NK-92 (cell line): ENCODE measurements around the gene SMURF2.

Experiments
- DNase-seq: peaks from one replicate; lab custom pipeline; 2025; ENCODE audit not compliant: unreplicated experiment; lab: John Stamatoyannopoulos, UW

The SMURF2 gene

GRCh38 chr17:64544742-64545141 is 117.4 kb downstream of the SMURF2 start:
- DNase-seq = no peak

- no peak for DNase-seq
These were observed 121.9 kb downstream of the SMURF2 start for GRCh38 chr17:64540118-64540776.

- DNase-seq = no peak
These were observed 123.5 kb downstream of the SMURF2 start for GRCh38 chr17:64538508-64539130.

DNA sequence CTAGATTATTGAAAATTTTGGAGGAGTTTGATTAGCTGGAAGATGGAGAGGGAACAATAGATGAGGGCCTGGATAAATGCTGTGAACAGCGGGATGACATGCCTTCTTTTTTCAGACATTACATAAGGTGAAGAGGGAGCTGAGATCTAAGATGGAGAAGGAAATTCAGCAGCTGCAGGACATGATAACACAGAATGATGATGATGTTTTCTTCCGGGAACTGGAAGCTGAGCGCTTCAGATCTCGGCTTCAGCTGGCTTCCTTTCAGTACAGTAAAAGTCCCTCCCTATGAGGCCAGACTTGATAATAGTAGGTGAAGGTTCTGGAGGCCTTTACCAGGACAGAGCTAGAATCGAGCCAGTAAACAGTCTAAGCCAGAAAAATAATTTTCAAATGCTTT is 124.6 kb downstream of the SMURF2 start:
- no peak for DNase-seq

- no peak for DNase-seq
These were observed 125.2 kb downstream of the SMURF2 start for GRCh38 chr17:64536913-64537312.

GRCh38 chr17:64535357-64535756 is 126.8 kb downstream of the SMURF2 start:
- no peak for DNase-seq

- DNase-seq = no peak
These were observed 127.9 kb downstream of the SMURF2 start for GRCh38 chr17:64534187-64534586.

GRCh38 chr17:64533784-64534183 is 128.3 kb downstream of the SMURF2 start:
- DNase-seq = no peak

DNA sequence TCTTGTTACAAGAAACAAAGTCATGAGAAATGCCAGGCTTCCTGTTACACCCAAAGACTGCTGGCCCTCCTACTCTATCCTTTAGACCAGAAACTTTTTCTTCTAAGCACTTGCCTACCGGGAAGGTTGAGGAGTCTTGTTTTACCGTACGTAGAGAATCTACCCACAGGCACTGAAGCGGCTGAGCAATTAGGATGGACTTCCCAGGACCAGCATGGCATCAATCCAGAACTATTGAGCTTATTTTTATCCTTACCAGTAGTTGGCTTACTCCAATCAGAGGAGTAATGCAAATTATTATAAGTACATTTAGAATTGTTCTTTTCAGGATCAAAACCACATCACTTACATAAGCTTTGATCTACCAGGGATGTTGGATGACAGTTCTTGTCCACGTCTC is 129.7 kb downstream of the SMURF2 start:
- no peak for DNase-seq

DNA sequence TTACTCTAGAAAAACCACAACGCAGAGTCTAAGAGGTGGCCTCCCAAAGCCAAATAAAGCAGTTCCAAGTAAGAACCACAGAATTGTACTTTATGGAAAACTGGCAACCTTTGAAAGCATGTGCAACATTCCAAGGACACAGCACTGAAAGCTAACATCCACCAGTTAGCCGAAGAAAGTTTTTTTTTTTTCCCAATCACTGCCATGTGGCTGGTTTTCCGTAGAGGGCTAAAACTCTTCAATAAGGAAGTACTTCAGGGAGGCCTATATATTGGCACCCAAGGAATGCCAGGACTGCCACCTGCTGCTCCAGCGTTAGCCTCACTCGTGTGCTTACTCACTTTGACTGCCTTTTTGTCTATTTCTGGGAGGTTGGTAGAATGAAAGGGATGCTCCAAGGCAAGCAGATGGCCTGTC is 130.1 kb downstream of the SMURF2 start:
- no peak for DNase-seq

GRCh38 chr17:64529221-64529620 is 132.9 kb downstream of the SMURF2 start:
- no peak for DNase-seq

DNA sequence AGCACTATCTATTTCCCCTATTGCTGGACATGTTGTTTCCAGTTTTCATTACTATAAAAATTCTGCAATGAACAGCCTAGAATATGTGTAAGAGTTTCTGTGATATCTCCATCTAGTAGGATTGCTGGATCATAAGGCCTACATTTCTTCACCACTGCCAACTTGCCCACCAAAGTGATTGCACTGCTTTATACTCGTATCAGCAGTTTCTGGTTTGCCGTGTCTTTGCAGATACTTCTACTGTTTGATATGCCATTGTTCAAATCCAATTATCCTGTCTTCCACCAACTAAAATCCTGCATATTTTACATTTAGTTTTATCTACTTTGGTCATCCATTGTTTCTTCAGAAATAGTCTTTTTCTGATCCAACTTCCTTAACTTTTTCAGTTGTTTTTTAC is 134.2 kb downstream of the SMURF2 start:
- no peak for DNase-seq

DNA sequence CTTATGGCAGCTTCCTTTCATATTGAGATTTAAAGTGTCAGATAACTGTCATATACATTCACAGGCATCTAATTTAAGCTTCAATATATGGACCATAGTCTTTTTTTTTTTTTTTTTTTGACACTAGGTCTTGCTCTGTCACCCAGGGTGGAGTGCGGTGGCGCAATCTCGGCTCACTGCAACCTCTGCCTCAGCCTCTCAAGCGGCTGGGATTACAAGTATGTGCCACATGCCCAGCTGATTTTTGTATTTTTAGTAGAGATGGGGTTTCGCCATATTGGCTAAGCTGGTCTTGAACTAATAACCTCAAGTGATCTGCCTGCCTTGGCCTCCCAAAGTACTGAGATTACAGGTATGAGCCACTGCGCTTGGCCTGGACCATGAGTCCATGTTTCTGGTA is 141.7 kb downstream of the SMURF2 start:
- DNase-seq = no peak

DNA sequence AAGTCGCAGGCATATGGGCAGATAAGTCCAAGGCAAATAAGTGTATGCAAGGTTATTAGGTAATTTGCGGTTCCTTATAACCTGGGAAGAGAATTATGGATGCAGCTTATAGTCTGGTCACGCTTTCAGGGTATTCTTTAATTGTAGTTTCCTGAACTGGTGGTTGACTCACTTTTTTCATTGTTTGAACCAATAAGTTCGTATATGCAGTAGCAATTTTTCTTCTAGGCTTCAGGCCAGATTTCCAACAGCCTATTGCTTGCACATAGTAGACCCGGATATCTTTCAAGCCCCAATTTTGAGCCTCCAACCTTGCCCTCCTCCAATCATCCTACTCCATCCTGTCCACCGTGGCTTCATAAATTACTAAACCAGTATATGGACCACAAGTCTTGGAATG is 142.5 kb downstream of the SMURF2 start:
- no peak for DNase-seq

- no peak for DNase-seq
These were observed 146.3 kb downstream of the SMURF2 start for GRCh38 chr17:64515829-64516228.

GRCh38 chr17:64515419-64515818 is 146.7 kb downstream of the SMURF2 start:
- DNase-seq = no peak

- DNase-seq = no peak
These were observed 152.9 kb downstream of the SMURF2 start for GRCh38 chr17:64509179-64509578.

- DNase-seq = no peak
These were observed 153.4 kb downstream of the SMURF2 start for GRCh38 chr17:64508683-64509082.

- no peak for DNase-seq
These were observed 154.7 kb downstream of the SMURF2 start for GRCh38 chr17:64507413-64507782.

GRCh38 chr17:64506576-64507412 is 155.3 kb downstream of the SMURF2 start, which contains the start of gene CEP95:
Gene CEP95 (plus strand): TSS chr17:64506977. CDS start chr17:64507098, 121 bp downstream.
- DNase-seq = peak; percentile 55

GRCh38 chr17:64506201-64506575 is 155.9 kb downstream of the SMURF2 start, which contains the start of gene DDX5:
Gene DDX5 (minus strand): TSS chr17:64506289. CDS start chr17:64506119, 170 bp downstream.
- DNase-seq = peak; percentile 95
